H9 (cell line): ENCODE measurements around the gene NRP2. TPM values are rescaled to one million over a fixed set of nuclear protein-coding genes. Genes with fewer than 3 reads are reported as not detected.

Source experiments
- DNase-seq: peaks from one replicate; pipeline ENCODE4 v3.0.0-alpha.2; 2017
- H2AFZ ChIP-seq: one replicate; pipeline ENCODE4 v1.6.1; 2013; ENCODE audit warnings: mild to moderate bottlenecking, low read length, control low read depth, moderate library complexity
- H2AK5ac ChIP-seq: 2 replicates; pipeline ENCODE4 v1.6.1; 2013; ENCODE audit warnings: low read length, control low read depth, mixed read lengths; ENCODE audit not compliant: insufficient read length
- H2BK120ac ChIP-seq: one replicate; pipeline ENCODE4 v1.6.1; 2013; ENCODE audit warnings: low read depth, mild to moderate bottlenecking, low read length, control low read depth, inconsistent platforms; ENCODE audit not compliant: poor library complexity, severe bottlenecking
- H2BK12ac ChIP-seq: 2 replicates; pipeline ENCODE4 v1.6.1; 2013; ENCODE audit warnings: low read length, control low read depth, mixed read lengths, low read depth; ENCODE audit not compliant: insufficient read length
- H2BK15ac ChIP-seq: 2 replicates; pipeline ENCODE4 v1.6.1; 2013; ENCODE audit warnings: low read depth, low read length, control low read depth
- H2BK20ac ChIP-seq: one replicate; pipeline ENCODE4 v1.6.1; 2013; ENCODE audit warnings: low read depth, mild to moderate bottlenecking, low read length, control low read depth, inconsistent platforms; ENCODE audit not compliant: poor library complexity, severe bottlenecking
- H2BK5ac ChIP-seq: 2 replicates; pipeline ENCODE4 v1.6.1; 2013; ENCODE audit warnings: low read length, control low read depth, mixed read lengths; ENCODE audit not compliant: insufficient read length
- H3K14ac ChIP-seq: 2 replicates; pipeline ENCODE4 v1.6.1; 2013; ENCODE audit warnings: low read length, control low read depth; ENCODE audit not compliant: insufficient read depth
- H3K18ac ChIP-seq: 2 replicates; pipeline ENCODE4 v1.6.1; 2013; ENCODE audit warnings: low read depth, mild to moderate bottlenecking, mixed read lengths, low read length, control low read depth; ENCODE audit not compliant: insufficient read length
- H3K23ac ChIP-seq: 2 replicates; pipeline ENCODE4 v1.6.1; 2013; ENCODE audit warnings: low read length, control low read depth, mixed read lengths, low read depth; ENCODE audit not compliant: insufficient read length
- H3K23me2 ChIP-seq: 2 replicates; pipeline ENCODE4 v1.6.1; 2013; ENCODE audit warnings: low read depth, mild to moderate bottlenecking, mixed read lengths, low read length, control low read depth; ENCODE audit not compliant: insufficient read length, poor library complexity, severe bottlenecking
- H3K27ac ChIP-seq: 2 replicates; pipeline ENCODE4 v1.5.1; 2013; ENCODE audit warnings: low read length, control low read depth, mixed read lengths, low read depth; ENCODE audit not compliant: insufficient read length
- H3K27me3 ChIP-seq: 2 replicates; pipeline ENCODE4 v1.6.1; 2013; ENCODE audit warnings: low read length, control low read depth, inconsistent platforms; ENCODE audit not compliant: insufficient read depth
- H3K4ac ChIP-seq: 2 replicates; pipeline ENCODE4 v1.6.1; 2013; ENCODE audit warnings: low read depth, mild to moderate bottlenecking, control low read depth, inconsistent platforms, low read length, moderate library complexity
- H3K4me1 ChIP-seq: 2 replicates; pipeline ENCODE4 v1.6.1; 2013; ENCODE audit warnings: low read length, control low read depth, inconsistent platforms; ENCODE audit not compliant: insufficient read depth
- H3K4me2 ChIP-seq: 2 replicates; pipeline ENCODE4 v1.6.1; 2013; ENCODE audit warnings: low read length, control low read depth, mixed read lengths; ENCODE audit not compliant: insufficient read length, insufficient read depth
- H3K56ac ChIP-seq: 2 replicates; pipeline ENCODE4 v1.6.1; 2013; ENCODE audit warnings: low read depth, mild to moderate bottlenecking, mixed read lengths, low read length, control low read depth; ENCODE audit not compliant: insufficient read length
- H3K79me1 ChIP-seq: 2 replicates; pipeline ENCODE4 v1.6.1; 2013; ENCODE audit warnings: low read depth, mild to moderate bottlenecking, moderate library complexity, low read length, control low read depth, inconsistent platforms; ENCODE audit not compliant: insufficient read depth, poor library complexity, severe bottlenecking
- H3K79me2 ChIP-seq: 2 replicates; pipeline ENCODE4 v1.6.1; 2013; ENCODE audit warnings: low read length, control low read depth, inconsistent platforms; ENCODE audit not compliant: insufficient read depth
- H3K9ac ChIP-seq: 2 replicates; pipeline ENCODE4 v1.6.1; 2013; ENCODE audit warnings: low read length, control low read depth, mixed read lengths; ENCODE audit not compliant: insufficient read length; ENCODE audit errors: extremely low read depth
- H3K9me3 ChIP-seq: one replicate; pipeline ENCODE4 v1.6.1; 2013; ENCODE audit warnings: low read depth, low read length, inconsistent platforms; ENCODE audit not compliant: control insufficient read depth
- H3T11ph ChIP-seq: one replicate; pipeline ENCODE4 v1.6.1; 2013; ENCODE audit warnings: mild to moderate bottlenecking, low read length, control low read depth, inconsistent platforms
- H4K20me1 ChIP-seq: one replicate; pipeline ENCODE4 v1.6.1; 2013; ENCODE audit not compliant: control insufficient read depth, insufficient read length, insufficient read depth
- H4K5ac ChIP-seq: 2 replicates; pipeline ENCODE4 v1.6.1; 2013; ENCODE audit warnings: low read depth, mild to moderate bottlenecking, mixed read lengths, low read length, control low read depth; ENCODE audit not compliant: insufficient read length
- H4K8ac ChIP-seq: replicated peaks from 2 replicates; pipeline ENCODE4 v1.6.1; 2013; ENCODE audit warnings: low read length, control low read depth, mixed read lengths, low read depth; ENCODE audit not compliant: insufficient read length
- H4K91ac ChIP-seq: 2 replicates; pipeline ENCODE4 v1.6.1; 2013; ENCODE audit warnings: low read depth, mild to moderate bottlenecking, moderate library complexity, mixed read lengths, low read length, control low read depth; ENCODE audit not compliant: insufficient read length
- H3K27ac Mint-ChIP-seq, 3 experiments: 2 replicates in 2 of 3; 3 replicates in 1 of 3; pipeline ENCODE4 v1.8.0; 2020 to 2021; ENCODE audit warnings: mixed read lengths in 3 of 3, mild to moderate bottlenecking in 1 of 3, moderate library complexity in 1 of 3
- H3K27me3 Mint-ChIP-seq: 2 replicates; pipeline ENCODE4 v1.8.0; 2021; ENCODE audit warnings: low read depth, mild to moderate bottlenecking, moderate library complexity, mixed read lengths
- H3K36me3 Mint-ChIP-seq, 3 experiments: 2 replicates in 2 of 3; 3 replicates in 1 of 3; pipeline ENCODE4 v1.8.0; 2020 to 2021; ENCODE audit warnings: low read depth in 3 of 3, mixed read lengths in 3 of 3; ENCODE audit not compliant: insufficient read depth in 1 of 3
- H3K4me1 Mint-ChIP-seq, 2 experiments: 2 replicates each; pipeline ENCODE4 v1.8.0; 2020; ENCODE audit warnings: mixed read lengths in 2 of 2
- H3K4me3 Mint-ChIP-seq, 2 experiments: 2 replicates in 1 of 2; 3 replicates in 1 of 2; pipeline ENCODE4 v1.8.0; 2020 to 2021; ENCODE audit warnings: mild to moderate bottlenecking in 2 of 2, mixed read lengths in 2 of 2, moderate library complexity in 1 of 2
- H3K9me3 Mint-ChIP-seq, 2 experiments: 2 replicates in 1 of 2; 3 replicates in 1 of 2; pipeline ENCODE4 v1.8.0; 2020; ENCODE audit warnings: mild to moderate bottlenecking in 2 of 2, mixed read lengths in 2 of 2, moderate library complexity in 1 of 2
- CTCF ChIP-seq: fragments of 200-600 bp; sonication (generic); conservative IDR thresholded peaks from 3 replicates; pipeline ENCODE4 v1.8.0; 2021; ENCODE audit warnings: antibody characterized with exemption, mild to moderate bottlenecking
- WGBS: extraction: QIAGEN DNeasy Blood & Tissue Kit; methylation state at CpG from one replicate; pipeline ENCODE4 v1.1.7; 2013; ENCODE audit warnings: missing lambda C conversion rate, low lambda C conversion rate, mixed read lengths; ENCODE audit not compliant: insufficient read length; ENCODE audit errors: extremely low coverage; 5-methylcytosine and 5-hydroxymethylcytosine counted together
- total RNA-seq: library from RNA; stranded (reverse); gene quantifications from 2 replicates; pipeline ENCODE4 v1.2.1, GENCODE V29; 2021

Gene NRP2
- total RNA-seq, 1 experiment from 2014 or later = 19.7 TPM

- Histone ChIP-seq H4K8ac (no peak overlapping the region), H3K27ac (no peak overlapping the region), H4K91ac (no peak overlapping the region), H3K18ac (no peak overlapping the region), H2BK12ac (no peak overlapping the region), H3K4ac (no peak overlapping the region), H3K56ac (no peak overlapping the region), H3K14ac (no peak overlapping the region), H4K5ac (no peak overlapping the region), H2AK5ac (no peak overlapping the region), H2BK120ac (no peak overlapping the region), H2AFZ (no peak overlapping the region), H2BK5ac (no peak overlapping the region), H3K9ac (no peak overlapping the region), H3K23me2 (no peaks in the 10 kb centered on the region), H3K4me2 (no peak overlapping the region), H3T11ph (no peak overlapping the region), H4K20me1 (no peaks in the 10 kb centered on the region), H3K4me1 (no peaks in the 10 kb centered on the region), H2BK20ac (no peak overlapping the region), H3K23ac (no peak overlapping the region), H2BK15ac (no peak overlapping the region), H3K79me1 (no peaks in the 10 kb centered on the region), H3K79me2 (no peaks in the 10 kb centered on the region), H3K27me3 (no peaks in the 10 kb centered on the region), H3K9me3 (no peaks in the 10 kb centered on the region)
- no peak for TF ChIP-seq CTCF
- WGBS = no CpG with 5 or more reads among the region's 1 CpG
- H3K4me3 Mint-ChIP-seq = no peak overlapping the region
- no peaks in the 10 kb centered on the region; the same call in 1 of the 2 replicates for H3K27me3 Mint-ChIP-seq
- H3K4me1 Mint-ChIP-seq = peaks cover 43 to 60% of the 10 kb centered on the region in 2 experiments
- no peak for DNase-seq
- peaks cover 8 to 24% (median 22%) of the 10 kb centered on the region in 3 experiments; a peak in 6 of 7 replicates for H3K36me3 Mint-ChIP-seq
- no peaks in the 10 kb centered on the region for H3K9me3 Mint-ChIP-seq
- no peak overlapping the region for H3K27ac Mint-ChIP-seq
Measured at GRCh38 chr2:205713086-205713485, 30.8 kb downstream of the NRP2 start.
